ENCODE measurements around the gene DDX10. TPM values are rescaled to one million over a fixed set of nuclear protein-coding genes. Genes with fewer than 3 reads are reported as not detected.

The DDX10 gene
- total RNA-seq, 1 donor from 2014 or later, result 21.1 TPM

GRCh38 chr11:108787105-108787504, 122.2 kb downstream of the DDX10 start:
- no peak overlapping the region for H3K27ac ChIP-seq
- peaks cover 5% of the 10 kb centered on the region for H3K9me3 ChIP-seq
- TF ChIP-seq CTCF (IDR thresholded peaks at IDR 0.05), result no peak
- intact Hi-C loops (cut with DNase I), result no loop called here
- no peaks in the 10 kb centered on the region for H3K27me3 ChIP-seq (ENCODE audit: low read depth)
- no peak for DNase-seq
- H3K4me1 ChIP-seq, result no peaks in the 10 kb centered on the region
- no peak for ATAC-seq
- no peaks in the 10 kb centered on the region for H3K36me3 ChIP-seq
- H3K4me3 ChIP-seq, result no peak overlapping the region

GRCh38 chr11:108788565-108789199, 123.8 kb downstream of the DDX10 start:
- H3K4me1 ChIP-seq, result no peaks in the 10 kb centered on the region
- no peaks in the 10 kb centered on the region for H3K27me3 ChIP-seq (ENCODE audit: low read depth)
- no peak for TF ChIP-seq CTCF (IDR thresholded peaks at IDR 0.05)
- intact Hi-C loops (cut with DNase I), result no loop called here
- no peak for ATAC-seq
- no peak for DNase-seq
- H3K36me3 ChIP-seq, result no peaks in the 10 kb centered on the region
- H3K9me3 ChIP-seq, result peaks cover 5% of the 10 kb centered on the region
- H3K4me3 ChIP-seq, result no peak overlapping the region
- H3K27ac ChIP-seq, result no peak overlapping the region

- intact Hi-C loops (cut with DNase I), result no loop called here
- Histone ChIP-seq H3K36me3 (no peaks in the 10 kb centered on the region), H3K27ac (no peak overlapping the region), H3K27me3 (ENCODE audit: low read depth) (no peaks in the 10 kb centered on the region), H3K9me3 (no peaks in the 10 kb centered on the region), H3K4me1 (no peaks in the 10 kb centered on the region), H3K4me3 (no peak overlapping the region)
- TF ChIP-seq CTCF (IDR thresholded peaks at IDR 0.05), result no peak
- no peak for ATAC-seq
- no peak for DNase-seq
These were observed 125.8 kb downstream of the DDX10 start for GRCh38 chr11:108790501-108791299.

- ATAC-seq (no peak), DNase-seq (no peak)
- no peak for TF ChIP-seq CTCF (IDR thresholded peaks at IDR 0.05)
- Histone ChIP-seq H3K4me1 (no peaks in the 10 kb centered on the region), H3K27me3 (ENCODE audit: low read depth) (no peaks in the 10 kb centered on the region), H3K9me3 (no peaks in the 10 kb centered on the region), H3K4me3 (no peak overlapping the region), H3K36me3 (no peaks in the 10 kb centered on the region), H3K27ac (no peak overlapping the region)
- intact Hi-C loops (cut with DNase I), result no loop called here
These were observed 128.3 kb downstream of the DDX10 start for GRCh38 chr11:108793138-108793537.

GRCh38 chr11:108793611-108794010, 128.7 kb downstream of the DDX10 start:
- Histone ChIP-seq H3K9me3 (no peaks in the 10 kb centered on the region), H3K4me3 (no peak overlapping the region), H3K4me1 (no peaks in the 10 kb centered on the region), H3K27me3 (ENCODE audit: low read depth) (no peaks in the 10 kb centered on the region), H3K27ac (no peak overlapping the region), H3K36me3 (no peaks in the 10 kb centered on the region)
- intact Hi-C loops (cut with DNase I), result no loop called here
- no peak for TF ChIP-seq CTCF (IDR thresholded peaks at IDR 0.05)
- no peak for DNase-seq
- ATAC-seq, result no peak

All from lower lobe of right lung (tissue), 2 donors.